SIG-M5 (cell line): ENCODE measurements around the gene CALD1.

Experiments
- DNase-seq: peaks from one replicate; lab custom pipeline; 2025; lab: John Stamatoyannopoulos, UW

The CALD1 gene

DNA sequence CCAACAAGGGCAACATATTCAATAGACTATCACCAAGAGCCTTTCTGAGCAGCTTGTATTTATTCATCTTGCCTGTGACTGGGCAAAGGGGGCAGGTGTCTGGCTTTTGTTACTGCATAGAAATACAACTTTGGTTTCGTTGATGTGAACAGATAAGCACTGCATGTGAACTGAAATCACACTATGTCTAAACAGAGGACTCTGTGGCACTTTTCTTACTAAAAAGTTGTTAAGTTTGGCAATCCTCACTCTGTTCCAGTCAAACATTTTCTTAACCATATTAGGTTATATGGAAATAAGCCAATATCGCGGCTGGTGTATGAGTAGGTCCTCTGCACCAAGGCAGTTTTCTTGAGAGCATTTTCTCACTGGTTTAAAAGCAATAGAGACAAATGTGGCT, 48.5 kb downstream of the CALD1 start:
- no peak for DNase-seq

DNA sequence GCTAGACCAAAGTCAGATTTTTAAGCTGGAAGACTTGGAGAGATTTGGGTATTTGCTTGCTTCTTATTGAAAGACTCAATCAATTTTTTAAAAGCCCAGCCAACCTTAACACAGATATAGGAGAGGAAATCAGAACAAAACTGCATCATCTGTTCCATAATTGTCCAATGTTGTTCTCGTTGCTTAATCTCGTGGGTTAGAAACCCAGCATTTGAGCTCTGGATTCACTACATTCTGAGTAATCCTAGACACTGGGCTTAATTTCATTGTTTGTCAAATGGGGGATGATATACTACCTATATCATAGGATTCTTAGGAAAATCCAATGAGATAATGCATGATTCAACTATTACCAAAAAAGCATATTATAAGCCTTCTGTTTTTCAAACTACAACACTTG, 48.9 kb downstream of the CALD1 start:
- no peak for DNase-seq

DNA sequence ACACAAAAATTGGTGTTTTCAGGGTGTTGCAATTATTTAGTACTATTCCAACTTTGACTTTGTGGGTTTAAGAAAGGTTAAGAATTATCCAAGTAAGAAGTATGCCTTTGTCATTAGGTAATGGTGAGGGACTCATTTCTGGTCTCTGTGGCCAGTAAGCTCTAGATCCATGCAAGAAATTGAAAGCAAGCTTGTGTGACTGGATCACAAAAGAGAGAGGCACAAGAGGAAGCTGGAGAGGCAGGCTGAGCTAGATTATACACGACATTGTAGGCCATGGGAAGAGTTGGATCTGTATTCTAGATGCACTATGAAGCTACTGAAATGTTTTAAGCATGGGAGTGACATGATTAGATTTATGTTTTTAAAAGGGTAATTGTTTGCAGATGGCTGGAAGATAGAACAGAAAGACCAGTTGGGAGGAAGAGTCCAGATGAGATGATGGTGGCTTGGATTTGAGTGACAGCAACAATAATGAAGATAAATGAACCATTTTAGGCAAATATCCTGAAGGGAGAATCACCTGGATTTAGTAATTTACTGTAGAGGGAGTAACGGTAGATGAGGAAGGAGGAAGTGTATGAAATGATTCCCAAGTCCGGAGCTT, 50.0 kb downstream of the CALD1 start:
- DNase-seq = no peak

DNA sequence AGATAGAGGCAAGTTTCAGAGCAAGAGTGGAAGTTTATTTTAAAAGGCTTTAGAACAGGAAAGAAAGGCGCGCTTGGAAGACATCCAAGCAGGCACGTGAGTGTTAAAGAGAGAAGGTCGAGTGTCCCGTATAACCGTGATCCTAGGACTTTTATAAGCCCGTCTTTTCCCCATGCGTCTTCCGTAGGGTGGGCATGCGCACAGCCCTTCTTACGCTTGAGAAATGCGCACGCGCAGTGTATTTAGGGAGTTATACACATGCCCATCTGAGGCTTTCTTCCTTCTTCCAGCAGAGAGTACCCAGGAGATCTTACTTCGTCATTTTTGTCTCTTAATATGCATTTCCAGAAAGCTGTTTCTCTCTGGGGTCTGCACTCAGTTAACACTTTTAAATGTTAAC, 52.4 kb downstream of the CALD1 start:
- DNase-seq = no peak

DNA sequence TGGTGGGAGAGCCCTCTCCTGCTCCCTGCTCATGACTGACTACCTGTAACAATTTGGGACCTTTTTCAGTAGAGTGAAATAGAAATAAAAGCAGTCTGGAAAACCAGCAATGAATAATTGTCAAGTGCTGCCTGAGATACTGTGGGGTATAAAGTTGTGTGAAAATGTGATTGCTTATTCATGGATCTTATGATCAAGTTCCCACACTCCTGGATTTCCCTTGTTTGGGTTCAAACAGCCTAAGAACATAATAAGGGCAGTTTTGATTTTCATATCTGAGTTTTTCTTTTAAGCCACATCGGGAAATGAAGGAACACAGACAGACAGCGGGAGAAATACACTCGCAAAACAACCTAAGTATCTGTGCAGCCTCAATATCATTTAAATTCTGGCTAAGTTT, 52.9 kb downstream of the CALD1 start:
- no peak for DNase-seq

DNA sequence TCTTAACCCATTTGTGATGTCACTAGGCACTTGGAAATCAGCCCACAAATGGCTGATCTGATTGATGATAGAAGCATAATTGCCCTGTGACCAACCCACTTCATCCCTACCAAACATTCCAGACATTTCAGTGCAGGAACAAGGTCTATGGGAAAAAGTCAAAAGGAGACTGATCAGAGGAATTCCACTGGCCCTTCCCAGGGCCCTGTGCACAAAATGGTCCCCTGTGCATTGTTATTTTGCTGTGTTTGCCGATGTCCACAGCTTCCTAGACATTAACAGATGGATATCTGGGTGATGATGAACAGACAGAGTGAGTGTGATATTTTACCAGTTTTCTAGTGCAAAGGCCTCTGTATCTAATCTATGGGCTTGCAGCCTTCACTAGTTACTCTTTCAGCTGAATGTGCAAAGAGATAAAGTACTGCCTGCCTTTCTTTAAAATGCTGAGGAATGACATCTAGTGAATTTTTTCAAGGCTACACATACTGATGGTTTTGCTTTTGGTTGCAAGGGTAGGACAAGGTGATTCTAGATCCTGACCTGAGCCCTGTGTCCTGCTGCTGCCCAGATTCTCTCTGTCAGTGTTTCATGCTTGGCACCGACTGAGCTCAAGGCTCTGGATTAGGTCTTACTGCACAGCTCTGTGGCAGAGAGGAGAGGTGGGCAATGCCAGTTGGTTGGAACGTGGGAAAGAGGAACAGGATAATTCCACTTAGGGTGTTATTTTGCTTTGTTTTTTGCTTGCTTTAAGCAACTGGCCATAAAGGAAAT, 55.4 kb downstream of the CALD1 start:
- DNase-seq = no peak

DNA sequence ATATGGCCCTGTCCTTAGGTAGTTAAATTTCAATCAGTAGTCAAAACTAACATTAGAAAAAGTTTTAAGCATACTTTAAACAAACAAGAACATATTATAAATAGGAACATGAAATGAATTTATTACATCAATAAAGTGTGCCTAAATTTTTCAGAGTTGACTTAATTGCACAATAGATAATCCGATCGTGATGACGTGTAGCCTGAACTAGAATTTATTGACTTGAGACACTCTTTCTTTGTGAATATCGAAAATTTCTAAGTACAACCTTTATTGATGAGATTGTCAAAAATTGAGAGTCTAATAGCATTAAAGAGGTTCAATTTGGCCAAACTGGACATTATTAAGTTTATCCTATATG, 56.0 kb downstream of the CALD1 start:
- no peak for DNase-seq

DNA sequence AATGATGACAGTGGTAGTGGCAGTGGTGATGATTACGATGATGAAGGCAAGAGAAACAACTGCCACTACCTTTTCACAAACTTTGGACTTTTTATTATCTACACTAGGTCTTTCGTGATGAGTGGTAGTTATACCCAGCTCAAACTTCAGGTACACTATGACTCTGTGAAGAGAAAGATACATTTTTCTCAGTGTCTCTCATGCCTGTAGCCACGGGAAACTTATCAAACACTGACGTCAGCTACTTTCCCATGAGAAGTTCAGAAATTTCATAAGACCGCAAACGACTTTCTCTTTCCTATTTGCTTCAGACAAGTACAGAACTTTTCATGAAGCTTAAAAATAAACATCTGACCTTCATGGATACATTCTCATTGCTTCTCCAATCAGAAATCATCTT, 57.0 kb downstream of the CALD1 start:
- no peak for DNase-seq

DNA sequence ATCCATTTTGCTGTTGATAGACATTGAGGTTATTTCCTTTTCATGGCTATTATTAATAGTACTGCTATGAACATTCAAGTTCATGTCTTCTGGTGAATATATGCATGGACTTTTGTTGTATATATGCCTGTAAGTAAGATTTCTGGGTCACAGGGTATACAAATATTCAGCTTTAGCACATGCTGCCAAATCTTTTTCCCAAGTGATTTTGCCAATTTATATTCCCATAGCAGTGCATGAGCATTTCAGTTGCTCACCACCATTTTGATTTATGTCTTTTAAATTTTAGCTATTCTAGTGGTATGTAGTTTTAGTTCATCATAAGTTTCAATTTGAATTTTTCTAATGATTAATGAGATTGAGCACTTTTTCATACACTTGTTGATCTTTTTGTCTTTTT, 59.9 kb downstream of the CALD1 start:
- no peak for DNase-seq

DNA sequence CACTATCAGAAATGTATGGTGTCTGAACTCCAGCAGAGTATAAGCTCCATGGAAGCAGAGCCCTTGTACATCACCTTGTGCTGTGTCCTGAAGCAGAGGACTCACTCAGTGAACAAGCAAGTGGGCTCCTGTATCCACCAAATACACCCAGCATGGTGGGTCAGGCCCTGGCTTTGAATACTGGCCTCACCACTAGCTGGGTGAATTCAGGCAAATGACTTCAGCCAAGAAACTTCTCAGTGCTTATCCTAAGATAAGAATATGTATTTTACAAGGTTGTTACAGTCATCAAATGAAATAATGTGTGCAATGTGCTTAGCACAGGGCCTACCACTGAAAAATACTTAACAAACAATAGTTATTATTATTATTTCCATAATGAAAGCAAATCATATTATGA, 62.6 kb downstream of the CALD1 start:
- DNase-seq = no peak

DNA sequence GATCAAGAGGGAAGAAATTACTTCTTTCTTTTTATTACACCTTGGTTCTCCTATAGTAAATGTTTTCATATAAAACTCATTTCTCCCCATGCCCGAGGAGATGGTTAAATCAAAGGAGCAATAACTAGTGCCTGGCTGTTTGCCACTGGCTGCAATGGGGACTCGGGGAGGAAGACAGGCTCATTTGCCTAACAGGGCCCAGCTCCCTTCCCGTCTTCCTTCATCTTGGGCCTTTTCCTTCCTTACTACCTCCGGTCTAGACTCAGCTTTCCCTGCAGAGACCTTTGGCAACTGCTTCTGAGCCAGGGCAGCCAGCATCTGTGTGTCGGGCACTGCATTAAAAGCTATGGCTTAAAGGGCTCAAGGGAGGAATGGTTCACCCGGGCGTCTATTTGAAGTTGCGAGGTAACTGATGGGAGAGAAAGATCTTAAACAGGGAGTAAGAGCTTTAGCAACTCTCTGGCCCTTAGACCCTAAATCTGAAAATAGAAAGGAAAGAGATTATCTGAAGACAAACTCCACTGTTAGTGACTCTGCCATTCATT, 63.5 kb downstream of the CALD1 start:
- DNase-seq = no peak

DNA sequence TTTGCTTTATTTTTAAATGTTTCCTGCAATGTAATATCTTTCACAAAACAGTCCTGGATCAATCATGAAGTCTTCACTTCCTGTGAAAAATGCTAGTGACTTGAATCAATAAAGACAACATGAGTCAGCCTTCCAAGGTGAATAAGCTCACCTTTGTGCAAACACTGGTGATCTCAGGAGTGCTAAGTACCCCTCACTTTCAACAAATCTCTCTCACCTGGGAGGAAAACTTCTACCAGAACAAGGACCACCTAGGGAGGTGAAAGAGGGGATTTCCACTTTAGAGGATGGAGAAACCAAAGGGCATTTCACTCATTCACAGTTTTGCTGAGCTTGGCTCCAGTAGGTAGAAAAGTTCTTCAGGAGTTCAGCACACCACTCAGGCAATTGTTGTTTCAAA, 64.8 kb downstream of the CALD1 start:
- no peak for DNase-seq

DNA sequence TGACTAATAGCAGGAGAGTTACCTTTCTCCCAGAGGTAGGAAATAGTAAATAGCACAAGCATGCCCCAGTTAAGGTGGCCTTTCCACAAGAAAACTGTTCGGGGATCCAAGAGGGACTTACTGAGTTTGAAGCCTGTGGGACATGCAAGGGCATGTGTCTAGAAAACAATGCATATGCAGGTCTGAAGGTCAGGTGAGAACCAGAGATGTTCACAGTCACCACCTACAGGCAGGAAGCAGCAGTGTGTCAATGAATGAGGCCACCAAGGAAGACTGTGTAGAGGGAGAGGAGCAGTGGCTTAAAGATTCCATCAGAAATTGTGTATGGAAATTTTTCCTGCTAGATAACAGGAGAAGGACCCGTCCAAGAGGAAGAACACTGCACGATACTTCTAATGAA, 66.0 kb downstream of the CALD1 start:
- DNase-seq = no peak

DNA sequence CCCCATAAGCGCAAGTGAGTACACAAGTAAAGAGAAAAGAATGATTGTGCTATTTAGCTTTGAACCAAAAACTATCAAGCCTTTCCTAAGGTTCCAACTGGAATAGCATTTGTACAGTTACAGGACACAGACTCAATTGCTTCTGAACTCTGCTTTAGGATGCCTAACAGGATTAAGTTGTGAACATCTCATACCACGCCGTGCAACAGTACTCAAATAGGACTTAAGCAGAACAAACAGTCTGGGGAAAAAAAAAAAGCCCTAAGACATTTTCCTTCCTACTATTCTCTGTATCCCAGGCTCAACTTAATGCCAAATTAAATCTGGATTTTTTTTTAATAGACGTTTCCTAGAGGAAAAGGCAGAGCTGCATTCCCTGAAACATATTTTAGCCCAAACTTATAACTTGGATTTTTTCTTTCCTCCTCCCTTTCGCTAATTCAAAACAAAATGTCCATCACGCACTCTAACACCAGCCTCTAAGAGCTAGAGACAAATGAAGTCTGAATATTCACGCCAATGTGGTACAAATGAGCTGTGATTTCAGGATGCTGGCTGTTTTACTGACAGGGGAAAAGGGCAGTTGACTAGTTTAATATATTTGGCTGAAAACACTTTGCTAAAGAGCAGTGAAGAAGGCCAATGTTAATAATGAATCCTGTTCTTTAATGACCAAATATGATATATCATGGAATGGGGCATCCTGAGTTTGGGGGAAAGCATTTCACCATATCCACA, 68.6 kb downstream of the CALD1 start:
- DNase-seq = no peak

DNA sequence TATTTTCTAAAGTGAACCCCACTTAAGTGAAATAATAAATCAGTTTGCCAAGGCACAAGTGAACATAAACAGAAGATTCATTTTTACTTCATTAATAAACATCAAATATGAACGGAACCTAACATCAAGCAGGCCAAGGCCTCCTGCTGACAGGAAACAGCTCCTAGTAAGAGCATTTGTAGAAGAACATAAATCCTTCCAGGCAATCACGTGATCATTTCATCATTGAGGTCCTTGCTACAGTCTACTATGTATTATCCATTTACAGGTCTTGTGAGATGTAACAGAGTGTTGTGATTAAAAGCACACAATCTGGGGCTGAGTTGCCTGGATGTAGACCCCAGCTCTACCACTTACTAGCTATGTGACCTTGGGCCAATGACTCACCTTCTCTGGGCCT, 70.6 kb downstream of the CALD1 start:
- DNase-seq = no peak

DNA sequence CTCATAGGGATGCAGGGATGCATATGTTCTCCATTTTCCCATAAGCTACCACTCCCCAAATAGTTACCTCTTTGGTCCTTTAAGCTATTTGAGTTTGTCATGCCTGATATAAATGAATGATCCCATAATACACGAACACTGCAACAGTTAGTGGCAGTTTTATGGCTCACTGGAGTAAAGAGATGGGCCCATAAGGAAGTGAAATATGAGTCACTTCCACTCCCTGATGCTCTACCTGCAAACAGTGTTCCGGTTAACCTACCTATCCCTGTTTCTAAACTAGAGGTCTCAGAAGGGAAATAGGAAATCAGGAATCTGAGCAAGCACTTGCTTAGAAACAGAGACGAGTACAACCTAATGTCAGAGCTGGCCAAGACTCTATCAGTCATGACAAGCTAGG, 71.7 kb downstream of the CALD1 start:
- DNase-seq = no peak

DNA sequence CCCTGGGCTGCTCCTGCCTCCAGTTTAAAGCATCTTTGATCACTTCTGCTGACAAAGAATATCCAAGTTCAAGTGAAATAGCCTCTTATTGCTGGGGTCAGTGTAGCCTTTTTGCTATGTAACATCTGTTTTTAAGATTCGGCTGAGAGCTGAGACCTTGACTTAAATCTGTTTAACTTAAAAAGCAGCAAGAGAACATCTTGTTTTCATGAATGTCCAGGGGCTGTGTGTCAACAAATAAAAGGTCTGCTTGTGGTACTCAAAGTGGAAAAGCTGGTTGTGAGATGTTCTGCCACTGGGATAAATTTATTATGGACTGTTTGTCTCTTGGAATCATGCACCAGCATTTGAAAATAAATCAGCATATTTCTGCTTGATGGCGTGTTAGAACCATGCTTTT, 73.2 kb downstream of the CALD1 start:
- no peak for DNase-seq

DNA sequence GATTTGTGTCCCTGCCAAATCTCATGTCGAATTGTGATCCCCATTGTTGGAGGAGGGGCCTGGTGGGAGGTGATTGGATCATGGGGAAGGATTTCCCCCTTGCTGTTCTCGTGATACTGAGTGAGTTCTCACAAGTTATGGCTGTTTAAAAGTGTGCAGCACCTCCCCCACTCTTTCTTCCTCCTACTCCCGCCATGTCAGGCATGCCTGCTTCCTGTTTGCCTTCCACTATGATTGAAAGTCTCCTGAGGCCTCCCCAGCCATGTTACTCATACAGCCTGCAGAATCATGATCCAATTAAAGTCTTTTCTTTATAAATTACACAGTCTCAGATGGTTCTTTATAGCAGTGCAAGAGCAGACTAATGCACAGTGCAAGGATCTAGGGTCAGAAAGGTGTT, 75.4 kb downstream of the CALD1 start:
- no peak for DNase-seq

DNA sequence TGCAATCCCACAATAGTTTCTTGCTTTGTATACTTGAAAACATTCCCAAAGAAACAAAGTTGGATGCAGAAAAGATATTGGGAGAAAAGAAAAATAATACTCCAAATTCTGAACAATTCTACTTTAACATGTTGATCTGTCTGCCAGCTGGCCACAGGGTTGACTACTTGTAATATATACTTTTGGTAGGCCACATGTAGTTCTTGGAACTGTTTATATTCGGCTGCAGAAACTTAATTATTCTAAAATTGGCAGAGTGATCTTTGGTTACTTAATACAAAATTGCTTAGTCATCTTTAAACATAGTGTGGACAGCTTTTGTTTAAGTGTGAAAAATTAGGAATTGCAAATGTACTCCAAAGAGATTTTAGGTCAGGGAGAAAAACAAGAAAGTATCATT, 76.0 kb downstream of the CALD1 start:
- no peak for DNase-seq

DNA sequence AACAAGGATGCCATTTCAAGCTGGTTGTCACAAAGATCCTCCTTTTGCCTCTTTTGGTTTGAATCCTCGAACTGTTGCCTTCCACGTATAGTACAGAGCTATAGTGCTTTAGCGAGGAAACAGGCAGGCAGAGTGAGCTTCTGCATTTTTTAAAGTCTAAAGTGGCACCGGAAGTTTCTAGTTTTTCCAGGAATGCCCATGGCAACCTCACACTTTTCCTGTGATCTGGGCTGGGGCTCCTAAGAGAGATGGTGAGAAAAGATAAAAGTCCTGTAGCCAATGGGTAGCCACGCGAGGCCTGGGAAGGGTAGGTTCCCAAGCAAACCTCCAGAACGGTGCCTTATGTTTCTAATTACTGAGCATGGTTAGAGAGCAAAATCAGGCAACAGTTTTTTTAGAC, 76.7 kb downstream of the CALD1 start:
- no peak for DNase-seq

DNA sequence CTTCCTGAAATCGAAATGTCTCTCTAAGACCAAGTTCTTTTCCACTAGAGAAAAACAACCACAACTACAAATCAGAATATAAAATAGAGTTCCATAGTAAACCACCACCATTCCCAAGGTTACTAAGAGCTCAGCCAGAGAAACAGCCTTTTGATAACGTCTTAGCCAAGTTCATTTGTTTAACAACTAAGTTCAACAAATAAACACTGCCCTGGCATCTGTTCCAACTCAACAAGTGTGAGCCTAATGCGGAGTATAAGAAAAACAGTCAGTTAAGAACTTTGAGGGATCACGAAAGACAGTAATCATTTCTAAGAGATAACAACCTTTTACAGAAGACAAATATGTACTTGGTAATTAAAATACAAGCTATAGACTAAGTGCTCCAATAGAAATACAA, 77.3 kb downstream of the CALD1 start:
- DNase-seq = no peak

DNA sequence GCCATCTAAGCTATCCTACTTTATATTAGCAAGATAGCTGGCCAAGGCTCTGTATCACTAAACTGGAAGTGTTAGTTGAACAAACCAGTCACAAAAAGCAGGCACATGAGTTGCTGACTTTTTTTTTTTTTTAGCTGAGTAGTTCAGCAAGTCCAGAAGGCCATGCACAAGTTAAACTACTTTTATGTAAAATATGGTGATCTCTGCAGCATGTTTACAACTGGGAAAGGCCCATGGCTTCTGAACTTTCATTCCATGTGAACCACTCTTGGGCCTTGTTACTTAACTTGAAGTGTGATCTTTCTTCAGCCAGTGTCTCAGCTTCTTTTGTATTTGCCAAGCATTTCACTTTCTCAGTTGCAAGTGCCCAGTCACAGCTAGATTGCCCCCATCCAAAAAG, 78.5 kb downstream of the CALD1 start:
- DNase-seq = no peak

DNA sequence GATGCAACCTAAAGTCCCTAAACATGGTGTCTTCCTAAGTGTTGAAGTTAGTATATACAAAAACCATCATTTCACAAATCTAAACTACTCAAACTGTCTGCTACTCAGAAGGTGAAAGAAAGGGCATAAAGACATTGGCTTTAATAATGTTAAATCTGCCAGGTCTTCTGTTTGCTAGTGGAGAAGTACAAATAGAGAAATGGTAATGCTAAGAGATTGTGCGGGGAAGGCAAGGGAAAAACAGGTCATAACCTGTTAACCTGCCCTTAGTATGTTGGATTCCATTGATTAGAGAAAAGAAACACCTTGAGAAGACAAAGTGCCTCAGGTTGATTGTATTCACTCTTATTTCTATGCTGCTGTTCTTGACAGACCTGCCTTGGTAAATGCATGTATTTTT, 80.3 kb downstream of the CALD1 start:
- no peak for DNase-seq
